BLaER1 treated with 17β-estradiol and CSF1 and Interleukin-3, amounts not matched to agents 10 nM and 100 nM (cell line): Measurements from ENCODE around the gene LRSAM1.

Source experiments
- H3K27ac ChIP-seq, 11 experiments: shearing (Covaris generic); formaldehyde crosslinking; 2 replicates each; pipeline ENCODE4 v1.8.1; 2022
- H3K27me3 ChIP-seq, 11 experiments: shearing (Covaris generic); formaldehyde crosslinking; 2 replicates each; pipeline ENCODE4 v1.8.1; 2022
- H3K36me3 ChIP-seq, 11 experiments: shearing (Covaris generic); formaldehyde crosslinking; 2 replicates each; pipeline ENCODE4 v1.8.1; 2022
- H3K4me1 ChIP-seq, 10 experiments: shearing (Covaris generic); formaldehyde crosslinking; 2 replicates each; pipeline ENCODE4 v1.8.1; 2022
- H3K4me2 ChIP-seq, 11 experiments: shearing (Covaris generic); formaldehyde crosslinking; 2 replicates each; pipeline ENCODE4 v1.8.1; 2022
- H3K4me3 ChIP-seq, 10 experiments: shearing (Covaris generic); formaldehyde crosslinking; 2 replicates each; pipeline ENCODE4 v1.8.1; 2022
- H3K9ac ChIP-seq, 11 experiments: shearing (Covaris generic); formaldehyde crosslinking; 2 replicates each; pipeline ENCODE4 v1.8.1; 2022
- H3K9me3 ChIP-seq, 11 experiments: shearing (Covaris generic); formaldehyde crosslinking; replicated peaks in 1 of 11; 2 replicates each; pipeline ENCODE4 v1.8.1; 2022
- H4K20me1 ChIP-seq, 11 experiments: shearing (Covaris generic); formaldehyde crosslinking; 2 replicates each; pipeline ENCODE4 v1.8.1; 2022
- Cebpa-rat ChIP-seq, 11 experiments: shearing (Covaris generic); IDR thresholded peaks; 2 replicates each; pipeline ENCODE4 v1.8.1; 2022

Gene LRSAM1

DNA sequence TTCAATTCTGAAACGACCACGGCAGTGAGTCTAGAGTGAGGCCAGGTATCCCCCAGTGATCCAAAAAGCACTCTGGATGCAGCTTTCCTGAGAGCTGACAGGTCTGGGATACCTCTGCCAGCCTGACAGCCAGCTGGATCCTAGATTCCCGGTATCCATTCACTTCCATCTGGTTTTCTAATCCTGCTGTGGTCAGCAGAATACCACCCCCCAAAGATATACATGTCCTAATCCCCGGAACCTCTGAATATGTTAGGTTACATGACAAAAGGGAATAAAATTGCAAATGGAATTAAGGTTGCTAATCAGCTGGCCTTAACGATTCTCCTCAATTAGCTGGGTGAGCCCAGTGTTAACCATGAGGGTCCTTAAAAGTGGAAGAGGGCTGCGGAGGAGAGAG lies 28.5 kb upstream of the LRSAM1 start:
- Histone ChIP-seq H3K9me3 (no peaks in the 10 kb centered on the region), H3K4me2 (peak overlapping the region; percentile 87 to 99 (median 97)), H4K20me1 (peaks cover 5 to 34% (median 16%) of the 10 kb centered on the region in 11 experiments; a peak in 13 of 22 replicates), H3K4me3 (peak overlapping the region; percentile 79 to 93 (median 87)), H3K27me3 (no peaks in the 10 kb centered on the region), H3K27ac (peak overlapping the region in 8 of 11 experiments; percentile 76 to 87 (median 84); a peak in 14 of 22 replicates), H3K9ac (peak overlapping the region; percentile 83 to 91 (median 89)), H3K36me3 (peaks cover 0 to 17% (median 5%) of the 10 kb centered on the region in 11 experiments; a peak in 13 of 22 replicates), H3K4me1 (peaks cover 38 to 68% (median 40%) of the 10 kb centered on the region in 10 experiments)
- no peak for TF ChIP-seq Cebpa-rat (IDR thresholded peaks at IDR 0.05)

DNA sequence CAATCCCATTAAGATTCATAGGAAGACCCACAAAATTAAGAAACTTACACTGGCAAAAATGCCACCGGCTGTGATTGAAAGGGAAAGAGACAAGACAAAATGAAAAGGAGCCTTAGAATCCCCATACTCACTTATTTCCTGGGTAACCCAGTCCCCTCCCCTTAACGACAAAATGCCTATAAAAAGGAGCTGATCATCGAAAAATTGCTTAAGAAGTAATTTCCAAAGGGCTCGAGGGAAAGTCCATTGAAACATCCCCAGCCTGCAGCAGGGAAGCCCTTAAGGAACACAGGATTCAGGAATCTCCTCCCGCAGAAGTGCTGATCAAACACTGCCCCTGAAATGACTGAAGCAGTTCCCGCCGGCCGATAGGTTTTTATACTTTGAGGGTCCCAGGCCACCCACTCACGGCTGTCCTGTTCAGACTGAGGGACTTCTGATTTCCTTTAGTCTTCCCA lies 27.8 kb upstream of the LRSAM1 start:
- Histone ChIP-seq H4K20me1 (peaks cover 5 to 42% (median 20%) of the 10 kb centered on the region in 11 experiments; a peak in 13 of 22 replicates), H3K9me3 (no peaks in the 10 kb centered on the region), H3K27me3 (no peaks in the 10 kb centered on the region), H3K4me3 (peak overlapping the region; percentile 79 to 93 (median 87)), H3K9ac (peak overlapping the region; percentile 83 to 91 (median 89)), H3K36me3 (peaks cover 3 to 24% (median 12%) of the 10 kb centered on the region in 11 experiments; a peak in 21 of 22 replicates), H3K4me1 (peaks cover 38 to 70% (median 40%) of the 10 kb centered on the region in 10 experiments), H3K27ac (peak overlapping the region; percentile 76 to 90 (median 84)), H3K4me2 (peak overlapping the region; percentile 87 to 99 (median 97))
- no peak for TF ChIP-seq Cebpa-rat (IDR thresholded peaks at IDR 0.05)

DNA sequence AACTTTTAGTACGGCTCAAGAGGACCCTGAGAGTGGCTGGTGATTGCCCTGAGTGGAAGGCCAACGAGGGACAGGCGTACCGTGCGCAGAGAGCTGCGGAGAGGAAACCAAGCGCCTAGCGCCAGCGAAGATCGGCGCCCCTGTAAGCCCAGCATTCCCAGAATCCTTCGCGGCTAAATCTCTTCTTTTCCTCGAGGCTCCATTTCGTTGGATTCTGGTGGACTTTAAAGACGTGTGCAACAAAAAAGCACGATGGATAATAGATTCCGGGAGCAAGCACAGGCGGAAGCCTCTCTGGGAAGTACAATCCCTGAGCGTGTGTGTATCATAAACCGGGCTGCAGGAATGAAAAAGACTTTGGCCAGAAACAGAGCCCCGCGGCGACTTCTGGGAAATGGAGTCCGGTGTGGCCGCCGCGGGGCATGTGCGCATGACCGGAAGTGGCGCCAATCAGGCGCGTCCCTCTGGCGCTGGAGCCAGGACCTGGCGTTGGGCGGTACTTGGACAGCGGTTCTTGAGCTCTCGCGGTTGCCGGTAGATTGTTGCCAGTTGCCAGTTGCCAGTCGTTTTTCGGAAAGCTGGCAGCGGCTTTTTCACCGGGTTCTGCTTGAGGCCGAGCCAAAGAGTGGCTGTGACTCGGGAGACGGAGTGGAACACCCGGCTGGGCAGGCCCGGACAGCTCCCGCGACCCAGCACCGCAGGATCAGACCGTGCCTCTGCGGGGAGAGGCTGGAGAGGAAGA lies 27.2 kb upstream of the LRSAM1 start, which contains the start of gene ZNF79:
TSS of gene ZNF79 (plus strand) at position 449 of the 742 bp plus-strand sequence. CDS start 406 bp downstream, outside the sequence.
- TF ChIP-seq Cebpa-rat (IDR thresholded peaks at IDR 0.05), result no peak
- Histone ChIP-seq H3K27ac (peak within 1 kb of the TSS; percentile 76 to 90 (median 84)), H3K9ac (peak within 1 kb of the TSS; percentile 83 to 91 (median 89)), H3K9me3 (no peaks in the 10 kb centered on the region), H3K4me3 (peak within 1 kb of the TSS; percentile 79 to 93 (median 87)), H3K4me2 (peak within 1 kb of the TSS; percentile 87 to 99 (median 97)), H3K36me3 (peaks cover 9 to 30% (median 18%) of the 10 kb centered on the region in 11 experiments), H3K4me1 (peaks cover 38 to 66% (median 40%) of the 10 kb centered on the region in 10 experiments), H4K20me1 (peaks cover 5 to 48% (median 23%) of the 10 kb centered on the region in 11 experiments; a peak in 13 of 22 replicates), H3K27me3 (no peaks in the 10 kb centered on the region)

DNA sequence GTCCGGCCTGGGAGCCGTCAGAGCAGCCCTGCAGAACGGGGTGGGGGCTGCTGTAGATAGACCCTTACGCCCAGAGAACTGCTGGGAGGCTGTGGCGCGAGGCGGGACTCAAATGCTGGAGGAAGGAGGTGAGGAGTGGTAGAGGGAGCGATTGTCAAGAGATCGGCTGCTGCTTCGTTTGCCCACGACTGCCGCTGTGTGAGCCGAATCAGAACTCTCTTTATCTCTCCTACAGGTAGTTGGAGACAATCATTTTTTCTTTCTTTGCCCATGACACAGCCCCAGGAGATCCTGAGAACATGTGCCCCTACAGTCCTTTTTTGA lies 26.7 kb upstream of the LRSAM1 start:
- H3K27ac ChIP-seq, result peak overlapping the region; percentile 76 to 90 (median 84)

DNA sequence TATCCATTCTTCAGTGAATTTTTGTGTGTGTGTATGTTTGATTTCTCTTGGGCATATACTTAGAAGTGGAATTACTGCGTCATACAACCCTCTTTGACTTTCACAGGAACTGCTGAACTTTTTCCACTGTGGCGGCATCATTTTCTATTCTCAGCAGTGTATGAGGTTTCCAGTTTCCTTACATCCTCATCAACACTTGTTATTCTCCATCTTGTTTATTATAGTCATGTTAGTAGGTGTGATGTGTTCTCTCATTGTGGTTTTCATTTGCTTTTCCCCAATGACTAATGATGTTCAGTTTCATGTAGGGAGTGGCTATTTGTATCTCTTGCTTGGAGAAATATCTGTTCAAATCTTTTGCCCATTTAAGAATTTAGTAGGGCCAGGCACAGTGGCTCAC lies 24.6 kb upstream of the LRSAM1 start:
- no peak for TF ChIP-seq Cebpa-rat (IDR thresholded peaks at IDR 0.05)
- no peak overlapping the region for H3K27ac ChIP-seq
- peaks cover 5 to 49% (median 29%) of the 10 kb centered on the region in 11 experiments; a peak in 14 of 22 replicates for H4K20me1 ChIP-seq
- no peak overlapping the region for H3K4me3 ChIP-seq
- peak overlapping the region; percentile 16 to 99 (median 95); a peak in 21 of 22 replicates for H3K4me2 ChIP-seq
- H3K36me3 ChIP-seq, result peaks cover 33 to 57% (median 45%) of the 10 kb centered on the region in 11 experiments
- H3K9me3 ChIP-seq, result no peaks in the 10 kb centered on the region
- peaks cover 38 to 48% (median 40%) of the 10 kb centered on the region in 10 experiments for H3K4me1 ChIP-seq
- peak overlapping the region in 1 of 11 experiments; percentile 37; a peak in 1 of 22 replicates for H3K9ac ChIP-seq
- no peaks in the 10 kb centered on the region for H3K27me3 ChIP-seq

More for the DNA sequence above, 26.7 kb upstream of the LRSAM1 start:
- Histone ChIP-seq H3K9me3 (no peaks in the 10 kb centered on the region), H3K27me3 (no peaks in the 10 kb centered on the region), H3K4me2 (peak overlapping the region; percentile 87 to 99 (median 97)), H4K20me1 (peaks cover 5 to 49% (median 23%) of the 10 kb centered on the region in 11 experiments; a peak in 12 of 22 replicates), H3K36me3 (peaks cover 14 to 35% (median 24%) of the 10 kb centered on the region in 11 experiments), H3K4me1 (peaks cover 38 to 60% (median 40%) of the 10 kb centered on the region in 10 experiments), H3K9ac (peak overlapping the region; percentile 83 to 91 (median 89)), H3K4me3 (peak overlapping the region; percentile 79 to 93 (median 87))
- no peak for TF ChIP-seq Cebpa-rat (IDR thresholded peaks at IDR 0.05)

DNA sequence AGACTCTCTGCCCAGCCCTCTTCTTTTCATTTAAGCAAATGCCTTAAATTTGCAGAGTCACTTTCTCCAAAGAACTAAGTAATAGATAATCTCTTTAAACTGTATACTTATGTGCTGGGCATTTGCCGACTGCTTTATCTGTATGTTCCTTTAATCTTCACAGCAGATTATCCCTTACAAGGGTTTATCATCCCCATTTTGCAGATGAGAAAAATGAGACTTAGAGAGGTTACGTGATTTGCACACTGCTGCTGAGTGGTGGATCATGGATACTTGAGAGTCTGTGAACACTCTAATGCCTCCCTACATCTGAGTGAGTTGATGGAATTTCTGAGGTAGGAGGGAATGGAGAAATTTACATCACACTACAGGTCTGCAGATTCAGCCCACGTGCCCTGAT lies 23.0 kb upstream of the LRSAM1 start:
- no peak for TF ChIP-seq Cebpa-rat (IDR thresholded peaks at IDR 0.05)
- Histone ChIP-seq H3K27ac (no peak overlapping the region), H3K27me3 (no peaks in the 10 kb centered on the region), H3K4me2 (no peak overlapping the region), H3K9ac (no peak overlapping the region), H3K4me3 (no peak overlapping the region), H3K36me3 (peaks cover 42 to 72% (median 58%) of the 10 kb centered on the region in 11 experiments), H3K4me1 (peaks cover 23 to 32% (median 25%) of the 10 kb centered on the region in 10 experiments), H3K9me3 (no peaks in the 10 kb centered on the region), H4K20me1 (peaks cover 5 to 58% (median 32%) of the 10 kb centered on the region in 11 experiments; a peak in 15 of 22 replicates)

DNA sequence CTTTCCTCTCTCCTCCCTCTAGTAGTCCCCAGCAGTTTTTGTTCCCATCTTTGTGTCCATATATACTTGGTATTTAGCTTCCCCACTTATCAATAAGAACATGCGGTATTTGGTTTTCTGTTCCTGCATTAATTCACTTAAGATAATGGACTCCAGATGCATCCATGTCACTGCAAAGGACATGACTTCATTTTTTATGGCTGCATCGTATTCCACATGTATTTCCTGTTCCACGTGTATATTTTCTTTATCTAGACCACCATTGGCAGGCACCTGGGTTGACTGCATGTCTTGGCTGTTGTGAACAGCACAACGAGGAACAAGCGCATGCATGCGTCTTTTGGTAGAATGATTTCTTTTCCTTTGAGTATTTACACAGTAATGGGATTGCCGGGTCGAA lies 20.9 kb upstream of the LRSAM1 start:
- H3K4me1 ChIP-seq, result peaks cover 15 to 27% (median 17%) of the 10 kb centered on the region in 10 experiments
- H3K9ac ChIP-seq, result no peak overlapping the region
- no peaks in the 10 kb centered on the region for H3K9me3 ChIP-seq
- no peak overlapping the region for H3K27ac ChIP-seq
- no peaks in the 10 kb centered on the region for H3K27me3 ChIP-seq
- no peak overlapping the region for H3K4me3 ChIP-seq
- H3K4me2 ChIP-seq, result no peak overlapping the region
- TF ChIP-seq Cebpa-rat (IDR thresholded peaks at IDR 0.05), result no peak
- peaks cover 4 to 54% (median 31%) of the 10 kb centered on the region in 11 experiments; a peak in 15 of 22 replicates for H4K20me1 ChIP-seq
- peaks cover 63 to 93% (median 79%) of the 10 kb centered on the region in 11 experiments for H3K36me3 ChIP-seq

DNA sequence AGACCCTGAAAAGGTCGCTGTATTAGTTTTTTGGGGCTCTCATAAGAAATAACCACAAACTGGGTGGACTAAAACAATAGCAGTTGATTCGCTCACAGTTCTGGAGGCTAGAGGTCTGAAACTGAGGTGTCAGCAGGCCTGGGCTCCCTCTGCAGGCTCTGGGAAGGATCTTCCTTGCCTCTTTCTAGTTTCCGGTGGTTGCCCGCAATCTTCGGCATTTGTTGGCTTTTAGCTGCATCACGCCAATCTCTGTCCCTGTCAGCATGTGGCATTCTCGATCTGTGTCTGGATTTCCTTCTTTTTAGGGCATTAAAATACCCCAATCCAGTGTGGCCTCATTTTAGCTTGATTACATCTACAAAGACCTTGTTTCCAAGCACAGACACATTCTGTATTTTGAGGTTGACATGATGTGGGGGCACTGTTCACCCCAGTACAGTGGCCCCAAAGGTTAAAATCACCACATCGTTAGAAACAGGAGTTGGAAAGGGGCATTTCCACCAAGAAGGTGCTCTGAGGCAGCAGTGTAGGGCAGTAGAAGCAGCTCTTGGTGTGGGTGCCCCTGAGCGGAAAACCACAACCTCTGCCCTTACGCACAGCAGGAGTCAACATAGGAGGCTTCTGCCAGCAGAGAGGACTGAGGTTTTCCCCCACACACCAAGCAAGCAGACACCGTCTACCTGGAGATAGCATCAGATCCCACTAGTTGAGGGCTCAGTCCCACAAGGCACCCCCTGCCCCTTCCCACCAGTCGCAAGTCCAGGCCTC lies 13.6 kb upstream of the LRSAM1 start:
- Histone ChIP-seq H3K4me1 (no peaks in the 10 kb centered on the region; a peak in 1 of 20 replicates), H3K9me3 (peaks cover 0 to 17% (median 0%) of the 10 kb centered on the region in 11 experiments; a peak in 6 of 22 replicates), H3K4me3 (no peak overlapping the region), H3K9ac (0 out of 22 replicates have a peak overlapping the region, but pooled peaks of 1 of the 11 experiments have one; percentile 6), H3K4me2 (no peak overlapping the region; a peak in 1 of 22 replicates), H3K36me3 (peaks cover 96 to 100% (median 99%) of the 10 kb centered on the region in 11 experiments), H3K27ac (no peak overlapping the region), H3K27me3 (no peaks in the 10 kb centered on the region), H4K20me1 (peaks cover 0 to 23% (median 11%) of the 10 kb centered on the region in 11 experiments; a peak in 12 of 22 replicates)
- TF ChIP-seq Cebpa-rat (IDR thresholded peaks at IDR 0.05), result no peak
